CD4-positive, alpha-beta memory T cell (primary cell): Measurements from ENCODE around the gene SGK1. TPM values are rescaled to one million over a fixed set of nuclear protein-coding genes. Genes with fewer than 3 reads are reported as not detected.
"Not testable (repeated sequence)": the region's sequence is repeated elsewhere in the genome, so short reads cannot be mapped to it uniquely, and the experiment has no call there.

ENCODE experiments used
- CTCF ChIA-PET: fragments of 350-600 bp; sonication (Branson Sonifier 250); formaldehyde crosslinking; loops from one replicate; lab custom pipeline; 2021; ENCODE audit warnings: inconsistent platforms; ENCODE audit not compliant: partially characterized antibody; lab: Charles Lee
- POLR2A ChIA-PET: fragments of 350-600 bp; sonication (Branson Sonifier 250); formaldehyde crosslinking; loops from one replicate; lab custom pipeline; 2021; ENCODE audit not compliant: partially characterized antibody; lab: Charles Lee
- DNase-seq, 5 donors: peaks; one replicate each; pipeline versions ENCODE4 v3.0.0 to v3.0.0-alpha.2; 2020 to 2022; ENCODE audit warnings: mixed read lengths in 1 of 5
- H3K27ac ChIP-seq: one replicate; pipeline ENCODE4 v1.7.0; 2013; ENCODE audit warnings: low read depth, low read length
- H3K27me3 ChIP-seq: 2 replicates; pipeline ENCODE4 v1.7.0; 2013; ENCODE audit warnings: mild to moderate bottlenecking, low read length, moderate library complexity; ENCODE audit not compliant: insufficient read depth
- H3K36me3 ChIP-seq: 2 replicates; pipeline ENCODE4 v1.7.0; 2013; ENCODE audit warnings: mild to moderate bottlenecking, low read length, moderate library complexity; ENCODE audit not compliant: insufficient read depth
- H3K4me1 ChIP-seq: 2 replicates; pipeline ENCODE4 v1.7.0; 2013; ENCODE audit warnings: mild to moderate bottlenecking, low read length, moderate library complexity; ENCODE audit not compliant: insufficient read depth
- H3K4me3 ChIP-seq, 2 donors: one replicate each; pipeline ENCODE4 v1.7.0; 2013; ENCODE audit warnings: low read length in 2 of 2, mild to moderate bottlenecking in 1 of 2
- H3K9me3 ChIP-seq, 2 donors: one replicate each; pipeline ENCODE4 v1.7.0; 2013; ENCODE audit warnings: low read length in 2 of 2, control low read depth in 1 of 2; ENCODE audit not compliant: control insufficient read depth in 1 of 2
- H3K27ac Mint-ChIP-seq, 7 donors: one replicate each; pipeline ENCODE4 v1.8.0; 2020 to 2021; ENCODE audit warnings: mixed read lengths in 7 of 7, mild to moderate bottlenecking in 6 of 7, inconsistent platforms in 3 of 7, moderate library complexity in 3 of 7
- H3K27me3 Mint-ChIP-seq, 2 donors: one replicate each; pipeline ENCODE4 v1.8.0; 2020 to 2021; ENCODE audit warnings: mixed read lengths in 2 of 2
- H3K36me3 Mint-ChIP-seq, 2 donors: one replicate each; pipeline ENCODE4 v1.8.0; 2020 to 2021; ENCODE audit warnings: mixed read lengths in 2 of 2, inconsistent platforms in 1 of 2, mild to moderate bottlenecking in 1 of 2
- H3K4me1 Mint-ChIP-seq, 4 donors: one replicate each; pipeline ENCODE4 v1.8.0; 2020 to 2021; ENCODE audit warnings: mixed read lengths in 4 of 4, mild to moderate bottlenecking in 1 of 4
- H3K4me3 Mint-ChIP-seq, 8 donors: one replicate each; pipeline ENCODE4 v1.8.0; 2020 to 2021; ENCODE audit warnings: mixed read lengths in 8 of 8, mild to moderate bottlenecking in 7 of 8, moderate library complexity in 6 of 8, inconsistent platforms in 3 of 8
- H3K9me3 Mint-ChIP-seq, 8 donors: one replicate each; pipeline ENCODE4 v1.8.0; 2020 to 2021; ENCODE audit warnings: mixed read lengths in 8 of 8, mild to moderate bottlenecking in 5 of 8, inconsistent platforms in 3 of 8, moderate library complexity in 1 of 8
- intact Hi-C: fragments of 100-400 bp; cut with micrococcal nuclease; formaldehyde crosslinking; loops from one replicate; pipeline ENCODE4 v1.15.1; 2023
- polyA plus RNA-seq, 2 donors: library from polyadenylated mRNA; unstranded; fragments of 300-500 nt; fragmentation: Illumina TruSeq; gene quantifications; one replicate each; pipeline ENCODE4 v1.2.3, GENCODE V29; 2021
- total RNA-seq, 2 experiments: library from RNA; stranded (reverse); gene quantifications; one replicate each; pipeline ENCODE4 v1.2.3, GENCODE V29; 2021

SGK1 gene
- total and polyA plus RNA-seq, 4 experiments from 2014 or later: 5.8 to 46.9 (median 15.1) TPM

DNA sequence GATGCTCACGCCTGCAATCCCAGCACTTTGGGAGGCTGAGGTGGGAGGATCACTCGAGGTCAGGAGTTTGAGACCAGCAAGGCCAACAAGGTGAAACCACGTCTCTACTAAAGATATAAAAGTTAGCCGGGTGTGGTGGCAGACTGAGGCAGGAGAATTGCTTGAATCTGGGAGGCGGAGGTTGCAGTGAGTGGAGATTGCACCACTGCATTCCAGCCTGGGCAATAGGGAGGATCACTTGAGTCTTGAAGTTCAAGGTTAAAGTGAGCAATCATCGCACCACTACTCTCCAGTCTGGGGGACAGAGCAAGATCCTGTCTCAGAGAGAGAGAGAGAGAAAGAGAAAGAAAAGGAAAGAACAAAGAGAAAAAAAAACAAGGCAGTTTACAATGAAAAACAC, 13.5 kb downstream of the SGK1 start:
- POLR2A ChIA-PET, H3K27me3 ChIP-seq, H3K9me3 Mint-ChIP-seq, H3K4me1 ChIP-seq, H3K36me3 Mint-ChIP-seq, H3K27ac ChIP-seq, CTCF ChIA-PET, H3K36me3 ChIP-seq, H3K4me3 ChIP-seq, DNase-seq, intact Hi-C loops, H3K9me3 ChIP-seq, H3K4me3 Mint-ChIP-seq, H3K27me3 Mint-ChIP-seq: not testable (repeated sequence)
- peaks cover 2 to 17% (median 9%) of the 10 kb centered on the region in 4 donors for H3K4me1 Mint-ChIP-seq
- H3K27ac Mint-ChIP-seq: peak overlapping the region in 2 of 7 donors; percentile 11 to 74

DNA sequence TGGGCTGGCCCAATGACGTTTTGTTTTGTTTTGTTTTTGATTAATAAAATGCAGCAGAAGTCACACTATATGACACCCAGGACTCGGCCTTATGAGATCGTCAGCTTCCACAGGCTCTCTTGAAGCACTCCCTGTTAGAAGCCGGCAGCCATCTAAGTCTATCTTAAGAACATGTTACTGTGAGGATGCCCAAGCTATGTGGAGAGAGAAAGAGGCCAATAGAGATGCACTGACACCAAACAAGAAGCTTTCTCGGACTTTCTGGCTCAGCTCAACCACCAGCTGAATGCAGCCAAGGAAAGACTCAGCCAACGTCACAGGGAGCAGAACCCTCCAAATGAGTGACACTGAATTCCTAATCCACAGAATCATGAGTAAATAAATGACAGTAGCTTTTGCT, 14.0 kb downstream of the SGK1 start:
- CTCF ChIA-PET: interaction anchor here (0.9 kb wide), 1 partner anchor 58 kb away, joined by 3 read pairs; no protein-coding TSS in a partner anchor
- no peaks in the 10 kb centered on the region for H3K27me3 Mint-ChIP-seq
- Histone ChIP-seq H3K36me3 (no peaks in the 10 kb centered on the region), H3K27ac (no peak overlapping the region), H3K9me3 (no peaks in the 10 kb centered on the region), H3K4me1 (no peaks in the 10 kb centered on the region), H3K27me3 (no peaks in the 10 kb centered on the region), H3K4me3 (no peak overlapping the region)
- H3K36me3 Mint-ChIP-seq: no peaks in the 10 kb centered on the region
- H3K4me3 Mint-ChIP-seq: no peak overlapping the region
- DNase-seq: no peak
- intact Hi-C loops: no loop called here
- H3K4me1 Mint-ChIP-seq: peaks cover 2 to 18% (median 10%) of the 10 kb centered on the region in 4 donors
- POLR2A ChIA-PET: no interaction called here
- H3K9me3 Mint-ChIP-seq: no peaks in the 10 kb centered on the region
- H3K27ac Mint-ChIP-seq: no peak overlapping the region

DNA sequence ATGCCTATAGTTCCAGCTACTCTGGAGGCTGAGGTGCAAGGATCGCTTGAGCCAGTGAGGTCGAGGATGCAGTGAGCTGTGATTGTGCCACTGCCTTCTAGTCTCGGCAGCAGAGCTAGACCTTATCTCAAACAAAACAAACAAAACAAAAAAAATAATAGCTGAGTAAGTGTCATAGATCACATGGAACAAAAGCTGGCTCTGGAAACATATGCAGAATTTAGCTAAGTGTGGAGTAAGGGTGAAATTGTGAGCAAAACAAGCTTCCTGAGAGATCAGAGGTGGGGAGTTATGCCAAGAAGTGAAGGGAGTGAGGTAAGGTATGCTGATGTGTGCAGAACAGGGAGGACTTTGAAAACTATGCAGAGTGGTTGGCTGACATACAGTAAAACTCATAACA, 18.7 kb downstream of the SGK1 start:
- ChIA-PET POLR2A (no interaction called here), CTCF (no interaction called here)
- peak overlapping the region in 1 of 7 donors; percentile 1 for H3K27ac Mint-ChIP-seq
- no peaks in the 10 kb centered on the region for H3K27me3 ChIP-seq
- no peaks in the 10 kb centered on the region for H3K4me1 ChIP-seq
- intact Hi-C loops: no loop called here
- no peaks in the 10 kb centered on the region for H3K9me3 Mint-ChIP-seq
- H3K4me3 Mint-ChIP-seq: no peak overlapping the region
- no peak overlapping the region for H3K27ac ChIP-seq
- DNase-seq: no peak
- no peaks in the 10 kb centered on the region for H3K27me3 Mint-ChIP-seq
- no peaks in the 10 kb centered on the region for H3K36me3 ChIP-seq
- no peaks in the 10 kb centered on the region for H3K36me3 Mint-ChIP-seq
- H3K4me3 ChIP-seq: no peak overlapping the region
- H3K9me3 ChIP-seq: no peaks in the 10 kb centered on the region
- H3K4me1 Mint-ChIP-seq: peaks cover 0 to 6% (median 3%) of the 10 kb centered on the region in 4 donors

DNA sequence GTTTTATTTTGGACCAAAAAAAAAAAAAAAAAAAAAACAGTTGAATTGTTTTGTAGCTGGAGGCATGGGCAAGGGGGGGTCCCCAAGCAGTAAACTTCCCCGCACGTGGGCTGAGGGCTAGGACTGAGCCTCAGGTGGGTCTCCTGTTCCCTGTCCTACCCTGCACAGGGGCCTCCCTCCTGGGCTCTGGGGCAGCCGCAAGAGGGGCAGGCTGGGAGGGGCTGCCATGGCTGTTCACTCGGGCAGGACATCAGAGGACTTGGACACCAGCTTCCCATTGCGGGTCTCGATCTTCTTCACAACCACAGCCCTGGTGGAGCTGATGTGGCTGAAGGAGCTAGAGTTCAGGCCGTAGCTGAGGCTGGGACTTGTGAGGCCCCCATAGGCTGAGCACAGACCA, 21.1 kb downstream of the SGK1 start:
- DNase-seq: no peak
- Histone ChIP-seq H3K9me3 (no peaks in the 10 kb centered on the region), H3K4me1 (no peaks in the 10 kb centered on the region), H3K36me3 (no peaks in the 10 kb centered on the region), H3K27me3 (no peaks in the 10 kb centered on the region), H3K27ac (no peak overlapping the region), H3K4me3 (no peak overlapping the region)
- H3K27me3 Mint-ChIP-seq: no peaks in the 10 kb centered on the region
- CTCF ChIA-PET: no interaction called here
- H3K4me3 Mint-ChIP-seq: no peak overlapping the region
- POLR2A ChIA-PET: no interaction called here
- H3K9me3 Mint-ChIP-seq: no peaks in the 10 kb centered on the region
- H3K36me3 Mint-ChIP-seq: no peaks in the 10 kb centered on the region
- H3K4me1 Mint-ChIP-seq: peaks cover 0 to 4% (median 3%) of the 10 kb centered on the region in 4 donors
- intact Hi-C loops: no loop called here
- H3K27ac Mint-ChIP-seq: no peak overlapping the region

DNA sequence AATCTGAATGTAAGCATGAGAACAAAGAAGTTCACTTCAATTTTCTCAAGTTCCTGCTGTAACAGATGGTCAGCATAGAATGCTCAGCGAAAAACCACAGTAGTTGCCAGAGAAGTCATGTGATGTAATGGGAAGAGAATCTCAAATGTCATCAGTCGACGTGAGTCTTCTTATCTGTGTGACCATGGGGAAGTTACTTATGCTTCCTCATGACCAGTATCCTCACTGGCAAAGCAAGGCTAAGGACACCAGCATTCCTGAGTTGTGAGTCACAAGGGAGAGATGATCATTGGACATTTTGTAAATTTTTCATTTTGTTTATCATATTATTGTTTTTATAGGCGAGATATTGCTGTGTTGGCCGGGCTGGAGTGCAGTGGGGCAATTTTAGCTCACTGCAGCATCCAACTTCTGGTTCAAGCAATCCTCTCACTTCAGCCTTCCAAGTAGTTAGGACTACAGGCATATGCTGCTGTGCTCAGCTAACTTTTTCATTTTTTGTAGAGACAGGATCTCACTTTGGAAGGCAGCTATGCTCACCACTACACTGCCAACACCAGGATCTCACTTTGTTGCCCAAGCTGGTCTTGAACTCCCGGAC, 21.9 kb downstream of the SGK1 start:
- intact Hi-C loops: no loop called here
- Mint-ChIP-seq H3K27me3 (no peaks in the 10 kb centered on the region), H3K4me1 (peaks cover 0 to 4% (median 3%) of the 10 kb centered on the region in 4 donors), H3K36me3 (no peaks in the 10 kb centered on the region), H3K4me3 (no peak overlapping the region), H3K27ac (peak overlapping the region in 1 of 7 donors; percentile 25), H3K9me3 (no peaks in the 10 kb centered on the region)
- no peaks in the 10 kb centered on the region for H3K9me3 ChIP-seq
- H3K4me3 ChIP-seq: no peak overlapping the region
- no peak overlapping the region for H3K27ac ChIP-seq
- ChIA-PET POLR2A (no interaction called here), CTCF (no interaction called here)
- H3K27me3 ChIP-seq: no peaks in the 10 kb centered on the region
- no peaks in the 10 kb centered on the region for H3K4me1 ChIP-seq
- DNase-seq: no peak
- no peaks in the 10 kb centered on the region for H3K36me3 ChIP-seq

DNA sequence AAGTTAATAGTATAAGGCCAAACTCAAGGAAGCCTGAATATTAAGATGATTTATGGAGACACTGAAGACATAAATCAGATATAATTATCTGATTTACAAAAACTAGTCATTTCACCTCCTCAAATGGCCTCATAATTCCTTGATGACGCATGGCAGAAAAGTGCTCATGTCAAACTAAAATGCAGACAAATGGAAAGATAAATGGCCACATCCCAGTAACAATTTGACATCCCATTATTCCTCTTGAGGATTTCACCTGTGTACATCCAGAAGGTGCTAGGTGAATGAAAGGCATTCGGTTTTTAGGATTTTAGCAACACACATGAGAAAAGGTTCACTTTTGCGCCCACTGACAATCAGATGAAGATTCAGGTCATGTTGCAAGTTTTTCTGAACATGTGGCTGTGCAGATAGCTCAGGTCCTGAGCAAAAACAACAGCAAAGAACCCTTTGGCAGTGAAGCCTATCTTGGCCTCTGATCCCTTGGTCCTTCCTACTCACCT, 24.2 kb downstream of the SGK1 start:
- Mint-ChIP-seq H3K27ac (no peak overlapping the region), H3K27me3 (no peaks in the 10 kb centered on the region), H3K36me3 (no peaks in the 10 kb centered on the region), H3K4me1 (peaks cover 6 to 9% (median 7%) of the 10 kb centered on the region in 4 donors), H3K4me3 (no peak overlapping the region), H3K9me3 (peaks cover 0 to 4% (median 0%) of the 10 kb centered on the region in 8 donors)
- no peak for DNase-seq
- ChIA-PET CTCF (no interaction called here), POLR2A (no interaction called here)
- H3K36me3 ChIP-seq: no peaks in the 10 kb centered on the region
- H3K4me3 ChIP-seq: no peak overlapping the region
- H3K4me1 ChIP-seq: peaks cover 6% of the 10 kb centered on the region
- no peak overlapping the region for H3K27ac ChIP-seq
- intact Hi-C loops: no loop called here
- no peaks in the 10 kb centered on the region for H3K27me3 ChIP-seq
- no peaks in the 10 kb centered on the region for H3K9me3 ChIP-seq

DNA sequence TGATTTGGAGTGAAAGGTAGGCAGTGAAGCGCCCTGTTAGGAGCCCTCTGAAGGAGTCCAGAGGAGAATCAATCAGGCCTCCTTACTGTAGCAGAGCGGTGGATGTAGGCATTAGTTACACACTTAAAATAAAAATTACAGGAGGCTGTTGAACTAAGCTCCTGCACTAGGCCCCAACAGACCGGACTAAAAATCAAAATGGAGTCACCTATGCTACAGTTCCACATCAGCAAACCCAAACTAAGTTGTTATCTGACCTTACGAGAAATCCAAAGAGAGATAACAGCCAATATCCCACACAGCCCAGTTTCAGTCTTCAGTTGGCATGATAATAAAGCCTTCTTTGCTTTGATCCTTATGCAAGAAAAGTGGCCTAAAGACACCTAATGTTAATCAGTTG, 26.8 kb downstream of the SGK1 start:
- Histone ChIP-seq H3K9me3 (no peaks in the 10 kb centered on the region), H3K27ac (no peak overlapping the region), H3K27me3 (no peaks in the 10 kb centered on the region), H3K36me3 (no peaks in the 10 kb centered on the region), H3K4me1 (peaks cover 18% of the 10 kb centered on the region), H3K4me3 (no peak overlapping the region)
- no peak overlapping the region for H3K4me3 Mint-ChIP-seq
- peaks cover 0 to 4% (median 0%) of the 10 kb centered on the region in 8 donors for H3K9me3 Mint-ChIP-seq
- H3K36me3 Mint-ChIP-seq: no peaks in the 10 kb centered on the region
- peaks cover 17 to 19% (median 17%) of the 10 kb centered on the region in 4 donors for H3K4me1 Mint-ChIP-seq
- no peaks in the 10 kb centered on the region for H3K27me3 Mint-ChIP-seq
- ChIA-PET POLR2A (no interaction called here), CTCF (no interaction called here)
- H3K27ac Mint-ChIP-seq: peak overlapping the region in 2 of 7 donors; percentile 16 to 52
- intact Hi-C loops: no loop called here
- DNase-seq: no peak
